ENCODE data around the gene HECA. TPM values are rescaled to one million over a fixed set of nuclear protein-coding genes. Genes with fewer than 3 reads are reported as not detected.

The HECA gene
- total RNA-seq, 2 donors from 2014 or later, result 46.7 to 58.3 TPM

DNA sequence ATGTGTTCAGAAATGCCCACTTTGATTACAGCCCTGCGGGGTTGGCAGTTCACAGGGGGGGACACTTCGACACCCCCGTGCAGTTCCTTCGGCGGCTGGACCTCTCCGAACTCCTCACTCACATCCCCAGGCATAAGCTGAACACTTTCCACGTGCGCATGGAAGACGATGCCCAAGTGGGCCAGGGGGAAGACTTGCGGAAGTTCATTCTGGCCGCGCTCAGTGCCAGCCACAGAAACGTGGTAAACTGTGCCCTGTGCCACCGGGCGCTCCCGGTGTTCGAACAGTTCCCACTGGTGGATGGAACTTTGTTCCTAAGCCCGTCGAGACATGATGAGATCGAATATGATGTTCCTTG lies 32.1 kb downstream of the HECA start:
- Histone ChIP-seq H3K36me3 (peaks cover 13% of the 10 kb centered on the region), H3K27me3 (replicated peaks; ENCODE audit: insufficient read depth) (no peaks in the 10 kb centered on the region), H3K4me1 (ENCODE audit: control insufficient read depth in 1 of 2, low read depth in 2 of 2) (peaks cover 0 to 21% of the 10 kb centered on the region in 2 donors), H3K27ac (no peak overlapping the region), H3K9me3 (no peaks in the 10 kb centered on the region), H3K4me3 (no peak overlapping the region)
- DNase-seq (ENCODE audit: low spot score) (no peak), ATAC-seq (ENCODE audit: insufficient number of reproducible peaks, low FRiP score, low read depth) (no peak)
- TF ChIP-seq, protein P1, sequence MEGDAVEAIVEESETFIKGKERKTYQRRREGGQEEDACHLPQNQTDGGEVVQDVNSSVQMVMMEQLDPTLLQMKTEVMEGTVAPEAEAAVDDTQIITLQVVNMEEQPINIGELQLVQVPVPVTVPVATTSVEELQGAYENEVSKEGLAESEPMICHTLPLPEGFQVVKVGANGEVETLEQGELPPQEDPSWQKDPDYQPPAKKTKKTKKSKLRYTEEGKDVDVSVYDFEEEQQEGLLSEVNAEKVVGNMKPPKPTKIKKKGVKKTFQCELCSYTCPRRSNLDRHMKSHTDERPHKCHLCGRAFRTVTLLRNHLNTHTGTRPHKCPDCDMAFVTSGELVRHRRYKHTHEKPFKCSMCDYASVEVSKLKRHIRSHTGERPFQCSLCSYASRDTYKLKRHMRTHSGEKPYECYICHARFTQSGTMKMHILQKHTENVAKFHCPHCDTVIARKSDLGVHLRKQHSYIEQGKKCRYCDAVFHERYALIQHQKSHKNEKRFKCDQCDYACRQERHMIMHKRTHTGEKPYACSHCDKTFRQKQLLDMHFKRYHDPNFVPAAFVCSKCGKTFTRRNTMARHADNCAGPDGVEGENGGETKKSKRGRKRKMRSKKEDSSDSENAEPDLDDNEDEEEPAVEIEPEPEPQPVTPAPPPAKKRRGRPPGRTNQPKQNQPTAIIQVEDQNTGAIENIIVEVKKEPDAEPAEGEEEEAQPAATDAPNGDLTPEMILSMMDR (IDR thresholded peaks at IDR 0.05), result no peak

GRCh38 chr6:139172151-139172550 lies 37.3 kb downstream of the HECA start:
- DNase-seq (ENCODE audit: low spot score) (no peak), ATAC-seq (ENCODE audit: insufficient number of reproducible peaks, low FRiP score, low read depth) (no peak)
- no peak overlapping the region for H3K4me3 ChIP-seq
- peaks cover 21% of the 10 kb centered on the region for H3K36me3 ChIP-seq
- no peak overlapping the region for H3K27ac ChIP-seq
- TF ChIP-seq, protein P1 (IDR thresholded peaks at IDR 0.05), result no peak
- no peaks in the 10 kb centered on the region for H3K4me1 ChIP-seq (ENCODE audit: control insufficient read depth in 1 of 2, low read depth in 2 of 2)
- no peaks in the 10 kb centered on the region for H3K27me3 ChIP-seq (replicated peaks; ENCODE audit: insufficient read depth)
- no peaks in the 10 kb centered on the region for H3K9me3 ChIP-seq

DNA sequence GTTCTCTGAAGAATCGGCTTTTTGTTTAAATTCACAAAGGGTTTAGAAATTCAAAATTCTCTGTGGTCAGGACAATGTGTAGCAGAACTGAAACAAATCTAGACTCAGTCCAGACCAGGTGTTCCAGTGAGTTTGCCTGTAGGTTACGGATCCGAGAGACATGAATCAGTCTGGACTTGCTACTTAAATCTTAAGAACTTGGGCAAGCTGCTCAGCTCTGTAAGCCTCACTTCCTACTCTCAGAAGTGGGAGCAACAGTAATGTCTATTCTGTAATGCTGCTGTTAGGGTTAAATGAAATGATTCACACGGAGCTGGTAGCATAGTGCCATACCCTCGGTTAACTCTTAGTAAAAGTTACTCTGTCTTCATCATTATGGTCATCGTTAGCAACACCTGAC lies 37.7 kb downstream of the HECA start:
- H3K36me3 ChIP-seq, result peaks cover 19% of the 10 kb centered on the region
- H3K9me3 ChIP-seq, result no peaks in the 10 kb centered on the region
- no peak overlapping the region for H3K27ac ChIP-seq
- TF ChIP-seq, protein P1 (IDR thresholded peaks at IDR 0.05), result no peak
- no peak for ATAC-seq (ENCODE audit: insufficient number of reproducible peaks, low FRiP score, low read depth)
- no peak for DNase-seq (ENCODE audit: low spot score)
- H3K27me3 ChIP-seq (replicated peaks; ENCODE audit: insufficient read depth), result no peaks in the 10 kb centered on the region
- H3K4me1 ChIP-seq (ENCODE audit: control insufficient read depth in 1 of 2, low read depth in 2 of 2), result no peaks in the 10 kb centered on the region
- H3K4me3 ChIP-seq, result no peak overlapping the region

DNA sequence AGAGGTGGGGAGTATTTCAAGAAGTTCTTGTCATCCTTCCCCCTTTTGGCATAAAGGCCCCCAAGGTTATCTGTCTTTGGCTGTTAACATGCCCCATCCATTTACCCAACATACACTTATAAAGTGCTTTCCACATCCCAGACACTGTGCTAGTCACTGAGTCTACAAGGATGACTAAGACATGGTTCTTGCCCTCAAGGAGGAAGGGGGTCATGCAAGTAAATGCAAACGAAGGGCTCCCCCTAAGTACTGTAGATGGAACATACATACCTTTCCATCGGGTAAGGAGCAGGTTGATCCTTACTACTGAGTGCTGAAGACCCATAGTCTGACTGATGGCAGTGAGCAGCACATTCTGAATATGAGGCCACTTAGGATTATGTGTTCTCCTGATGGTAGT lies 38.3 kb downstream of the HECA start:
- Histone ChIP-seq H3K9me3 (no peaks in the 10 kb centered on the region), H3K27me3 (replicated peaks; ENCODE audit: insufficient read depth) (no peaks in the 10 kb centered on the region), H3K36me3 (peaks cover 15% of the 10 kb centered on the region), H3K4me1 (ENCODE audit: control insufficient read depth in 1 of 2, low read depth in 2 of 2) (no peaks in the 10 kb centered on the region), H3K27ac (no peak overlapping the region), H3K4me3 (no peak overlapping the region)
- DNase-seq (ENCODE audit: low spot score) (no peak), ATAC-seq (ENCODE audit: insufficient number of reproducible peaks, low FRiP score, low read depth) (no peak)
- TF ChIP-seq, protein P1 (IDR thresholded peaks at IDR 0.05), result no peak

DNA sequence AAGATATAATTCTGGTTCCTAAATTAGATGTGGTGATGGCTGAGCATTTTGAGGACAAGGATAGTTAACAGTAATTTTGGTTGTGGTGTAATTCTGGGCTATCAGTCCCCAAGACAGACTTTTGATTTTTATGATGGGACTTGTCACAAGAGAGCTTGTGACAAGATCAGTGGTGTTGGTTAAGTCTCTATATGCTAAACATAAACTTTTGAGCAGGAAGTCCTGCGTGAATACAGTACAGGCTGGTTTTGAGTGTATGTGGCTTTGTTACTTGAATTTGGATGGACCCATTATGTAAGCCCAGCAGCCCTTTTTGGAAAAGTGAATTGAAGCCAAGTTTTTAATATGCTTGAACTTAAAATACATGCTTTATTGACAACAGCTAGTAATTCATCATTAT lies 38.9 kb downstream of the HECA start:
- Histone ChIP-seq H3K9me3 (no peaks in the 10 kb centered on the region), H3K36me3 (peaks cover 15% of the 10 kb centered on the region), H3K4me3 (no peak overlapping the region), H3K27ac (no peak overlapping the region), H3K27me3 (replicated peaks; ENCODE audit: insufficient read depth) (no peaks in the 10 kb centered on the region), H3K4me1 (ENCODE audit: control insufficient read depth in 1 of 2, low read depth in 2 of 2) (no peaks in the 10 kb centered on the region)
- ATAC-seq (ENCODE audit: insufficient number of reproducible peaks, low FRiP score, low read depth) (no peak), DNase-seq (ENCODE audit: low spot score) (no peak)
- TF ChIP-seq, protein P1 (IDR thresholded peaks at IDR 0.05), result no peak
